ENCODE data around the gene TNFRSF8.

DNA sequence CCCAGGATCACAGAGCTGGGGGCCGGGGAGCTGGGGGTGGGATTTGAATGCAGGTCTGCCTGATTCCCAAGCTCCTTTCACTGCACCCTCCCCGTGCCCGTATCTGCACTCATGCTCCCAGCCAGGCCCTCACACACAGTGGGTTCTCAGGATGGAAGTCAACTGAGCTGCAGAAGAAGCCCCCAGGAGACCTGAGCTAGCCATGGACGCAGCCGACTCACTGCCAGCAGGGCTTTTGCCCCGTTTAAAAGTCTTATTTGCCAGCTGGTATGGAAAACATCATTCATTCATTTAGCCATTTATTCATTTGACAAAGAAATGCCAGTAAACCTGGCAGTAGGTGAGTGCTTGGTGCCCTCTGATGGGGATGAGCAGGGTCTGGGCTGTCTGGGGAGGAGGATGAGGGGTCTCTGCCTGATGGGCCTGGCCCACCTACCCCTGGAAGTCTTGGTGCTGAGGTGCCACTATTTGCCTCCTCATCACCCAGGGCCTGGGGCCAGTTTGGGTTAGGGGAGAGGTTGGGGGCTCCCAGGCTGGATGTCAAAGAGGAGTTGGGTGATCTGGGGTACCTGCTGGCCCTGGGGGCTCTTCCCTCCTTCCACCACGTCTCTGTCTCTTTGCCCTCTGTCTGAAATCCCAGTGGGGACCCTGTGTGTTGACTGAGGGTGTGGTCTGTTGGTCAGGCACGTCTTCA lies 106.5 kb downstream of the TNFRSF8 start:
- TF ChIP-seq, protein P1, sequence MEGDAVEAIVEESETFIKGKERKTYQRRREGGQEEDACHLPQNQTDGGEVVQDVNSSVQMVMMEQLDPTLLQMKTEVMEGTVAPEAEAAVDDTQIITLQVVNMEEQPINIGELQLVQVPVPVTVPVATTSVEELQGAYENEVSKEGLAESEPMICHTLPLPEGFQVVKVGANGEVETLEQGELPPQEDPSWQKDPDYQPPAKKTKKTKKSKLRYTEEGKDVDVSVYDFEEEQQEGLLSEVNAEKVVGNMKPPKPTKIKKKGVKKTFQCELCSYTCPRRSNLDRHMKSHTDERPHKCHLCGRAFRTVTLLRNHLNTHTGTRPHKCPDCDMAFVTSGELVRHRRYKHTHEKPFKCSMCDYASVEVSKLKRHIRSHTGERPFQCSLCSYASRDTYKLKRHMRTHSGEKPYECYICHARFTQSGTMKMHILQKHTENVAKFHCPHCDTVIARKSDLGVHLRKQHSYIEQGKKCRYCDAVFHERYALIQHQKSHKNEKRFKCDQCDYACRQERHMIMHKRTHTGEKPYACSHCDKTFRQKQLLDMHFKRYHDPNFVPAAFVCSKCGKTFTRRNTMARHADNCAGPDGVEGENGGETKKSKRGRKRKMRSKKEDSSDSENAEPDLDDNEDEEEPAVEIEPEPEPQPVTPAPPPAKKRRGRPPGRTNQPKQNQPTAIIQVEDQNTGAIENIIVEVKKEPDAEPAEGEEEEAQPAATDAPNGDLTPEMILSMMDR (IDR thresholded peaks at IDR 0.05) = no peak
- TF ChIP-seq POLR2A (IDR thresholded peaks at IDR 0.05) = no peak
- no peak for TF ChIP-seq EP300 (IDR thresholded peaks at IDR 0.05)
